Suppressor macrophage treated with lipopolysaccharide for 1 hour (primary cell): Measurements from ENCODE around the gene CHADL.
"Not testable (repeated sequence)": the region's sequence is repeated elsewhere in the genome, so short reads cannot be mapped to it uniquely, and the experiment has no call there.

Experiments used
- DNase-seq, 3 donors: peaks; one replicate each; pipeline ENCODE4 v3.0.0-alpha.2; 2020 to 2022

CHADL gene

GRCh38 chr22:41240377-41241132 is at the start of gene CHADL:
Gene CHADL (minus strand): TSS chr22:41240931. CDS start chr22:41240881, 50 bp downstream.
- no peak for DNase-seq

DNA sequence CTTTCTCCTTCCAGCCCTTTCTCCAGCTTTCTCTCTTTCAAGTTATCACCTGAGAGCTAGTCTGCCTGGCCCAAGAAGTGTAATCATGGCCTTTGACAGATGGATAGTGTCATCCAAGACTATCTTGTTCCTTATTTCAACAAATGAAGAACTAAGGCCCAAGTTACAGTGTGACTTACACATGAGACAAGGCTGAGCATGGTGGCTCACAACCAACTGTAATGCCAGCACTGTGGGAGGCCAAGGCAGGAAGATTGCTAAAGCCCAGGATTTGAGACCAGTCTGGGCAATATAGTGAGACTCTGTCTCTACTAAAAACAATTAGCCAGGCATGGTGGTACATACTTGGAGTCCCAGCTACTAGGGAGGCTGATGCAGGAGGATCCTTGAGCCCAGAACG is 48.9 kb upstream of the CHADL start:
- peak; percentile 78 to 84 (median 82) for DNase-seq

- DNase-seq, result no peak
Observed at GRCh38 chr22:41288245-41288946, 47.7 kb upstream of the CHADL start.

- peak; percentile 78 to 91 (median 85) for DNase-seq
Observed at GRCh38 chr22:41286639-41287091, 45.9 kb upstream of the CHADL start.

DNA sequence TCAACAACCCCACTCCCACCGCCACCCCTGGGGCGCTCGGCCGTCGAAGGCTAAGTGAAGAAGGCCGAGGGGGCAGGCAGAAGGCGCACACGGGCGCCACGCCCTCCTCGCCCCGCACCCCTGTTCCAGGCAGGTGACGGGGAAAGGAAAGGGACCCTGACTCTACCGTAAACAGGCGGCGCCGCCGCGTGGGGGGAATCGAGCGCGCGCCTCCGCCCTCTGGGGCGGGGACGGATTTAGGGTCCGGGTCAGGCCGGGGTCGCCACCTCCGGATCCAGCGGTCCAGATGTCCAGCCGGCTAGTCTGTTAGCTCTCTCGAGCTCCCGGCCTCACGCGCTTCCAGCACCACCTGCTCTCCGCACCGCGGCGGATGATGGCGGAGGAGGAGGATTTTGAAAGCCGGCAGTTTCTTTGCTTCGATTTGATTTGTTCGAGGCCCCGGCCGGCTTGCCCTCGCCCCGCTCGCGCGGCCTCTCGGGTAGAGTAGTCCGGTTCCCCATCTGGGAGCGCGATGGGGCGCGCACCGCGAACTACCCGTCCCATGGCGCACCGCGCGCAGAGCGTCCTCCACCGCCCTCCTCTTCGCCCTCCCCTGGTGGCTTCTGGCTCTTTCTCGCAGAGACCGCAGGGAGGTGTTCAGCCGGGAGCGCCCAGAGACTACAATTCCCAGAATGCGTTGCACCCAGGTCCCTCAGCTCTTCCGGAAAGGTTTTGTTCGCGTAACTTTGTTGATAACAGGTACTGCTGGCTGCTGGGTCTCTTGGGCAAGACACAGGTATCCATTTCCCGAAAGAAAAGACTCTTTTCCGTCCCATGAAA is 45.3 kb upstream of the CHADL start, which contains the start of gene RANGAP1:
Gene RANGAP1 (minus strand): TSS at position 368 of the 819 bp plus-strand sequence. CDS start 5,143 bp downstream, outside the sequence.
- DNase-seq, result peak; percentile 99 to 100 (median 99)

DNA sequence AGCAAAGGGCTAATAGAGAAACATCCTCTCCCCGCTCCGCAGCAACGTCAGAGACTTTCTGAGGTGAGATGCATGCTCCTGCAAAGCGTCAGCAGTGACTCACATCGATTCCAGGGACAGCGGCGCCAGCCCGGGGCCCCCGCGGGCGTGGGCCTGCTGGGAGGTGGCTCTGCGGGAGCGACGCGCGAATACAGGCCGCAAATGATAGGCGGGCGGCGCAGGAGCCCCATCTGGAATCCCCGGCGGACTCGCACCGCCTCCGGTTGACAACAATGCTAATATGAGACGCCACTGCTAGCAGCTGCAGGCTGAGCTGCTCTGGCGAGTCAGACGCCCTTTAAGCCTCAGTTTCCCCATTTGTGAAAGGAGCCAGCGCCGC is 44.7 kb upstream of the CHADL start:
- peak; percentile 89 to 96 (median 94) for DNase-seq

DNA sequence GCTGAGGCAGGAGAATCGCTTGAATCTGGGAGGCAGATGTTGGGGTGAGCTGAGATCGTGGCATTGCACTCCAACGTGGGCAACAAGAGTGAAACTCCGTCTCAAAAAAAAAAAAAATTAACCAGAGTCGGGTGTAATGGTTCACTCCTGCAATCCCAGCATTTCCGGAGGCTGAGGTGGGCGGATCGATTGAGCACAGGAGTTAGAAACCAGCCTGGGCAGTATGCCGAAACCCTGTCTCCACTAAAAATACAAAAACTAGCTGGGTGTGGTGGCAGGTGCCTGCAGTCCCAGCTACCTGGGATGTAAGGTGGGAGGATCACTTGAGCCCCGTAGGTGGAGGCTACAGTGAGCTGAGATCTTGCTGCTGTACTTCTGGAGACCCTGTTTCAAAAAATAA is 43.7 kb upstream of the CHADL start:
- no peak for DNase-seq

DNA sequence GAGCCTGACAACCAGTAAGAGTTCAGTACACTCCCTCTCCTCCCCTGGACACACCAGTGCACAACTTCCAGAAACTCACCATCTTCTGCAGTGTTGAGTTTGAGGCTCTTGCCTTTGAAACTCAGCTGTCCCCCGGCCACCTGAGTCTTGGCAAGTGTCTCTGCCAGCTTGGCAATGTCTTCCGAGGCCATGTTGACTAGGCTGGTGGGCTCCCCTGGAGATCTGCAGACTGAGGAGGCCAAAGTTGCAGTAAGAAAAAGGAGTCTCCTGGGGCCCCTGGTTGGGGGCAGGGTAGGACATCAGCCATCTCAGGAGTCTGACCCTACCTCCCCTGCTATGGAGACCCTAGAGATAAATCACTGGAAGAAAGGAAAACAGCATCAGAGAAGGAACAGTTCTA is 40.1 kb upstream of the CHADL start:
- DNase-seq, result no peak

- DNase-seq, result no peak
Observed at GRCh38 chr22:41280065-41280464, 39.3 kb upstream of the CHADL start.

DNA sequence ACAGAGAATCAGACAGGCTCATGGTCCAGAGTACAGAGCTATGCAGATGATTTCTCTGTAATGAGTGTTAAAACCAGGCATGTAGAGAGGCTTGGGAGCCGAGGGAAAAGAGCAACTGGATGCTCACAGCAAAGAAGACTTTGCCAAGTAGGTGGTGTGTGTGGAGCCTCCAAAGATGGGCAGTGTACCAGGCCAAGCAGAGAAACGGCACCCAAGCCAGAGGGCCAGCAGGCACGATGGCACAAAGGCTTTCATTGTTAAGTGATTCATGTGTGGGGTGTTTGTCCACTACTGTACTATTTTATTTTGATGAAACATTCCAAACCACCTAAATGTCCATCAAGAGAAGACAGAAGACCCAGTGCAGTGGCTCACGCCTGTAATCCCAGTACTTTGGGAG is 34.1 kb upstream of the CHADL start:
- DNase-seq, result no peak

- no peak for DNase-seq
Observed at GRCh38 chr22:41273128-41273527, 32.4 kb upstream of the CHADL start.

DNA sequence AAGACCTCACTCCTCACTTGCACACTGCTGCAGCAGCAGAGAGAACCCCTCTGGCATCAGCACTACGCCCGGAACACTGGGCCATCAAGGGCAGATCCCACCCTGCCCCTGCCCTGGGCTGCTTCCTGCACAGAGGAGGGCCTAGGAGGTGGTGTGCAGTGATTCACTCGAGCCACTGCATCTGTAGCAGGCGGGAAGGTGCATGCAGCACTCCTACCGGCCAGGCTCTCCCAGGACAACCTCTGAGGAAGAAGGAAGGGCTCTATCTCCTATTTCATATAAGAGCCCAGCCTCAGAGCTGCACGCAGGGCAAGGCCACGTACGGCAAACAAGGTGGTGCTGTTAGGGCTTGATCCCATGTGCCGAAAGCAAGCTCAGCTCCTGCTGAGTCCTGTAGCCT is 31.1 kb upstream of the CHADL start:
- no peak for DNase-seq

- DNase-seq, result no peak
Observed at GRCh38 chr22:41267958-41268357, 27.2 kb upstream of the CHADL start.

- DNase-seq, result no peak
Observed at GRCh38 chr22:41264408-41264941, 23.7 kb upstream of the CHADL start.

- no peak for DNase-seq
Observed at GRCh38 chr22:41263704-41264103, 23.0 kb upstream of the CHADL start.

GRCh38 chr22:41262250-41262765 is 21.6 kb upstream of the CHADL start:
- DNase-seq, result no peak

- no peak for DNase-seq
Observed at GRCh38 chr22:41261541-41262249, 21.0 kb upstream of the CHADL start.

DNA sequence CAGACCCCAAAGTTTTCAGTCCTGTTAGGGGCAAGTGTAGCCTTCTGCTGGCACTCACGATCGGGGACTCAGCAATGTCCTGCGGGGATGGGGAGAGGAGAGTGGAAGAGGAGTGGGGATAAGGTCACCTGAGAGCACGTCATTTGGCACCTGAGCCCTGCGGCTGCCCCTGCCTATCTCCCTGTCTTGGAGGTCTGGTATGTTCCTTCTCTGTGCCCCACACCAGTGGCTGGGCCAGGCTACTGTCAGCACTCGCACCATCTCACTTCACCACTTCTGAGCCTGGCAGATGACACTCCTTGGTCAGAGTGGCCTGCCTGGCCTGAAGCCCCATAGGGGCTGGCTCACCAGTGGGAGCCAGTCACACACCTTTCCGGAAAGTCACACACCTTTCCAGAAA is 20.1 kb upstream of the CHADL start:
- DNase-seq, result no peak

GRCh38 chr22:41259756-41260155 is 19.0 kb upstream of the CHADL start:
- DNase-seq, result not testable (repeated sequence)

DNA sequence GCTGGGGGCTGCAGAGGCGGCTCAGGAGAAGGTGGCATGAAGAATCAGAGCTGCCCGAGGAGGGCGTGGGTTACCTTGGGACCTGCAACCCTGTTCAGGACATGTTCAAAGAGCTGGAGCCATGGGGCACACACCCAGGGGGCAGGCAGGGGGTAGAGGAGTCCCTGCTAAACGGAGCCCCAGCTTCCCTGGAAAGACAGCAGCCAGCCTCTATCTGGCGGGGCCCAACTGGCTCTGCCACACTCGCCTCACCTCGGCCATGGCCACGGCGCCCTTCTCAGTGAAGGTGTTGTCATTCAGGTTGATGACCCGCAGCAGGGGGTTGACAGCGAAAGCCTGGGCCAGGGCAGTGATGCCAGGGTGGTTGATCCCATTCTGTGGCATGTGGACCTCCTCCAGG is 17.0 kb upstream of the CHADL start:
- no peak for DNase-seq

DNA sequence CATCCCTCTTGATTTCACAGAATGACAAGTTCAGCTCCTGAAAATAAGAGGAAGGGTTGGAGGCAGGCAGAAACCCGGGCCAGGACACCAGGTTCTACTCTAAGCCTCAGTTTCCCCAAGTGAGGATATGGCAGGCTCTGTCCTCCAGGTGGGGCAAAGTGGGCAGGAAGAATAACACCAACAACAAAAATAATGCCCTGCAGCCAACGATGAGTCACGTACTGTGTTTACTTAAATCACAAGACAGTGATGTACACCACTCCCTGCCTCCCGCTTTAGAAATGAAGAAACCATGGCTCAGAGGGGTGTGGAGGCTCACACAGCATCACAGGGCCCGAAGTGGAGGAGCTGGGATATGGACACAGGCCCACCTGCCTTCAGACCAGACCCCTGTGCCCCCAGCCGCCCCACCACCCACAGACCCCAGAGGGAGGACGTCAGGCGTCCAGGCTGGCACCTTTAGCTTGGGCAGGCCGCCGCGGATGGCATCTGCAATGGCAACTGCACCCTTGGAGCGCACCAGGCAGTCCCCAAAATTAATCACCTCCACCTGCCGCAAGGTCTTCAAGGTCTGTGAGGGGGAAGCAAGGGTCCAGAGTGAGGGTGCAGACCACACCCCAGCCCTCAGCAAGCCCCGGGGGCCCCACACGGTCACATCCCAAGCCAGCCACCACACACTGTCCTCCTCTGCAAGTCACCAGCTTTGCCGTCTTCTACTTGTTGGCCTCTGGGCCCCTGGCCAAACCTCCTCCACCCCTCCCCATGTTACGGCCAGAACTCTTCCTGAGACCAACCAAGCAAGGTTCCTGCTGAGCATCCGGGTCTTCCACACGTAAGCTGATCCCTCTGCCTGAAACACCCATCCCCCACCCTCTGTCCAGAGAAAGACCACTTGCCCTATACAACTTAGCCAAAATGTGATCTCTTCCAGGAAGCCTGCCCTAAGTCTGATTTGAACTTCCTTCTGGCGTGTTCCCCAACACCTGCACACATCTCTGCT is 15.8 kb upstream of the CHADL start:
- peak; percentile 11 to 25 (median 15) for DNase-seq
